GM18858 (cell line): ENCODE data around the gene SMIM45.

Experiments
- ATAC-seq: cut with Tn5 transposase; IDR thresholded peaks from one replicate; pipeline ENCODE4 v1.9.1; 2021; ENCODE audit not compliant: unreplicated experiment

The SMIM45 gene

GRCh38 chr22:41998361-41999261 is 46.7 kb downstream of the SMIM45 start, which contains the start of gene WBP2NL:
Gene WBP2NL (plus strand): TSS chr22:41998788. CDS start chr22:41998819, 31 bp downstream.
- ATAC-seq: no peak

- no peak for ATAC-seq
These were observed 48.5 kb downstream of the SMIM45 start for GRCh38 chr22:42000466-42000865.

DNA sequence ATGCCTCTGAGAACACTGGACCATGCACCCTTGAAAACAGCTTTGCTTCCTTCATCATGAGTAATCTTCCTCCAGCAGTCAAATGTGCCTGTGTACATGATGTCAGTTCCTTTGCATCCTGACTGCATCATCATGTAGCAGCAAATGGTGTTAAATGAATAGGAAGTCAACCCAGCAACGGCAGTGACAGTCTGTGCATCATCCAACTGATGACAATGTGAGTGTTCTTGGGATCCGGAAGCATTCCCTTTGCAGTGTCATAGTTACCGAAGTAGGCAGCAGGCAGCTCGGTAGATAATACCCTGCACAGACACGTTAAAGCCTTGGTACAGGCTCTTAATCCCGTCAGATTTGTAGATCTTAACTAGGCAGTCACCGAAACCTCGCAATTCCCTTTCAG is 49.2 kb downstream of the SMIM45 start:
- no peak for ATAC-seq

GRCh38 chr22:42001706-42002105 is 49.8 kb downstream of the SMIM45 start:
- ATAC-seq: no peak

- no peak for ATAC-seq
These were observed 56.0 kb downstream of the SMIM45 start for GRCh38 chr22:42007922-42008321.
